ENCODE results near the gene SLC39A11. TPM values are rescaled to one million over a fixed set of nuclear protein-coding genes. Genes with fewer than 3 reads are reported as not detected.

SLC39A11 gene
- total RNA-seq, 4 donors from 2014 or later: 45.2 to 59.5 (median 49.2) TPM

DNA sequence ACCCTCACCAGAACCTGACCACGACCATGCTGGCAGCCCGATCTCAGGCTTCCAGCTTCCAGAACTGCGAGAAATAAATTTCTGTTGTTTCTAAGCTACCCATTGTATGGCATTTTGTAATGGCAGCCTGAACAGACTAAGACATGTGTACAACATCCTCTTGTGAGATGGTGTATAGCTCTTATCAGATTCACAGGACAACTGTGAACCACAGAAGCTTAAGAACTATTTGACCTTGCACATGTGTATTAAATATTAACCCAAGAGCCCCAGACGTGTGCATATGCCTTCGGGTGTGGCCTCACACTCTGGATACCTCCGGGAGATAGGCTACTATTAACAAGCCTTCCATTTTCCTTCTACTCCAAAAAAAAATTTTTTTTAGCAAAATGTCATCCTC lies 248.9 kb downstream of the SLC39A11 start:
- H3K4me3 ChIP-seq: no peak overlapping the region
- 77% methylated on average over 6 of the region's 6 CpGs for WGBS

DNA sequence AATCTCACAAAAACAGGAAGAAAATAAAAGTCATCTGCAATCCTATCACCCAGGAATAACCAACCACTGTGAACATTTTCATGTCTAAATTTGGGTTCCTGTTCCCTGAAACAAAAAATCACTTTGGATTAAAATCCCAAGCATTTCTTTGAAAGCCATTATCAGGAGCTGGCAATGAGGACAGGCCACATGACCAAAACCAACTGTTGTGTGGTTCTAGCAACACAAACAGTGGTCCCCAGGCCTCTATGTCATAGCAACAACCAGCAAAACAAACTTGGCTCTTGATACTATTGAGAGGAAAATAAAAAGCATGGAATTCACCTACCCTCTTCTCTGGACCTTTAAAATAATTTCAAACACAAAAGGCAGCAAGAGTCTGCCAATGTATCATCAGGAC lies 252.5 kb downstream of the SLC39A11 start:
- peaks cover 24% of the 10 kb centered on the region for H3K36me3 ChIP-seq
- H3K27ac ChIP-seq: no peak overlapping the region
- no peaks in the 10 kb centered on the region for H3K27me3 ChIP-seq
- TF ChIP-seq POLR2A (IDR thresholded peaks at IDR 0.05) (no peak), EP300 (IDR thresholded peaks at IDR 0.05) (no peak), POLR2AphosphoS5 (IDR thresholded peaks at IDR 0.05) (no peak)
- TF ChIP-seq, protein P1, sequence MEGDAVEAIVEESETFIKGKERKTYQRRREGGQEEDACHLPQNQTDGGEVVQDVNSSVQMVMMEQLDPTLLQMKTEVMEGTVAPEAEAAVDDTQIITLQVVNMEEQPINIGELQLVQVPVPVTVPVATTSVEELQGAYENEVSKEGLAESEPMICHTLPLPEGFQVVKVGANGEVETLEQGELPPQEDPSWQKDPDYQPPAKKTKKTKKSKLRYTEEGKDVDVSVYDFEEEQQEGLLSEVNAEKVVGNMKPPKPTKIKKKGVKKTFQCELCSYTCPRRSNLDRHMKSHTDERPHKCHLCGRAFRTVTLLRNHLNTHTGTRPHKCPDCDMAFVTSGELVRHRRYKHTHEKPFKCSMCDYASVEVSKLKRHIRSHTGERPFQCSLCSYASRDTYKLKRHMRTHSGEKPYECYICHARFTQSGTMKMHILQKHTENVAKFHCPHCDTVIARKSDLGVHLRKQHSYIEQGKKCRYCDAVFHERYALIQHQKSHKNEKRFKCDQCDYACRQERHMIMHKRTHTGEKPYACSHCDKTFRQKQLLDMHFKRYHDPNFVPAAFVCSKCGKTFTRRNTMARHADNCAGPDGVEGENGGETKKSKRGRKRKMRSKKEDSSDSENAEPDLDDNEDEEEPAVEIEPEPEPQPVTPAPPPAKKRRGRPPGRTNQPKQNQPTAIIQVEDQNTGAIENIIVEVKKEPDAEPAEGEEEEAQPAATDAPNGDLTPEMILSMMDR (IDR thresholded peaks at IDR 0.05): no peak
- H3K4me1 ChIP-seq: no peaks in the 10 kb centered on the region
- H3K9me3 ChIP-seq: no peaks in the 10 kb centered on the region
- no peak for DNase-seq (ENCODE audit: low spot score in 2 of 2)
- H3K4me3 ChIP-seq: no peak overlapping the region

More for the DNA sequence above, 248.9 kb downstream of the SLC39A11 start:
- TF ChIP-seq POLR2A (IDR thresholded peaks at IDR 0.05) (no peak), POLR2AphosphoS5 (IDR thresholded peaks at IDR 0.05) (no peak), EP300 (IDR thresholded peaks at IDR 0.05) (no peak)
- TF ChIP-seq, protein P1 (IDR thresholded peaks at IDR 0.05): no peak
- no peak overlapping the region for H3K27ac ChIP-seq
- DNase-seq (ENCODE audit: low spot score in 2 of 2): no peak
- no peaks in the 10 kb centered on the region for H3K4me1 ChIP-seq
- H3K27me3 ChIP-seq: no peaks in the 10 kb centered on the region
- H3K9me3 ChIP-seq: no peaks in the 10 kb centered on the region
- peaks cover 9% of the 10 kb centered on the region for H3K36me3 ChIP-seq

DNA sequence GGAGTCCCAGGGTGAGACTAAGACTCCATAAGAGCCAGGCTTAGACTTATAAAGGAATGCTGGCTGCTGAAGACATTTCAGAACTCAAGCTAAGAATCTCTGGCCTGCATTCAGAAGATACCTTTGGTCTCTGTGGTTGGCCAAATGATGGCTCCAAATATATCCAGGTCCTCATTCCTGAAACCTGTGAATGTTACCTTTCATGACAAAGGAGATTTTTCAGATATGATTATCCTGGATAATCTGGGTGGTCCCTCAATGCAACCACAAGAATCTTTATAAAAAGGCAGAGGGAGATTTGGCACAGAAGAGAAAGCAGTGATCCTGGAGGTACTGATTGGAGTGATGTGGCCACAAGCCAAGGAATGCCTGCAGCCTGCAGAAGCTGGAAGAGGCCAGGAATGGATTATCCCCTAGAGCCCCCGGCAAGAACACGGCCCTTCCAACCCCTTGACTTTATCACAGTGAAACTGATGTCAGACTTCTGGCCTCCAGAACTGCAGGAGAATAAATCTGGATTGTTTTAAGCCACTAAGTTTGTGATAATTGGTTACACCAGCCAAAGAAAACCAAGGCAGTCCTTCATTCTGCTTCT lies 253.3 kb downstream of the SLC39A11 start:
- TF ChIP-seq, protein P1 (IDR thresholded peaks at IDR 0.05): no peak
- TF ChIP-seq POLR2AphosphoS5 (IDR thresholded peaks at IDR 0.05) (no peak), POLR2A (IDR thresholded peaks at IDR 0.05) (no peak), EP300 (IDR thresholded peaks at IDR 0.05) (no peak)

DNA sequence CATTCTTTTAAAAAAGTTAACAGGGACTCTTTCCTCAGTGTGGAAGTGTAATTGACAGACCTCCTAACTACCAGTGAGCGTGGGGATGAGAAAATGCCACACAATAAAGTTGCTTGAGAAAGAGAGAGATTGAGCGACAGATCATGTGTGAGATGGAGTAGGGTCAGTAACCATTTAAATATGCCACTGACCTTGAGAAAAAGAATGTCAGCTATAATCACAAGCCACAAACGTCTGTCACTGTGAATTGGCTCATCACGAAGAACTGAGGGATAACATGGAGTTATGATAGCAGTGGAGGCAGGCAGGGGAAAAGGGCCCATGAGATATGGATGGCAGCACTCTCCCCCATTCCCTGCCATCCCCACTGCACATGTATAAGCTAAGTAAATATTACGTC lies 253.9 kb downstream of the SLC39A11 start:
- WGBS: 83% methylated on average over 5 of the region's 5 CpGs
- Histone ChIP-seq H3K27ac (no peak overlapping the region), H3K36me3 (peaks cover 18% of the 10 kb centered on the region), H3K9me3 (no peaks in the 10 kb centered on the region), H3K27me3 (no peaks in the 10 kb centered on the region), H3K4me1 (no peaks in the 10 kb centered on the region), H3K4me3 (no peak overlapping the region)
- no peak for DNase-seq (ENCODE audit: low spot score in 2 of 2)
- no peak for TF ChIP-seq EP300 (IDR thresholded peaks at IDR 0.05)
- no peak for TF ChIP-seq POLR2AphosphoS5 (IDR thresholded peaks at IDR 0.05)

More for the DNA sequence above, 253.3 kb downstream of the SLC39A11 start:
- Histone ChIP-seq H3K36me3 (peaks cover 21% of the 10 kb centered on the region), H3K27me3 (no peaks in the 10 kb centered on the region), H3K4me3 (no peak overlapping the region), H3K9me3 (no peaks in the 10 kb centered on the region), H3K4me1 (no peaks in the 10 kb centered on the region), H3K27ac (no peak overlapping the region)
- 53% methylated on average over 2 of the region's 2 CpGs for WGBS
- DNase-seq (ENCODE audit: low spot score in 2 of 2): no peak

DNA sequence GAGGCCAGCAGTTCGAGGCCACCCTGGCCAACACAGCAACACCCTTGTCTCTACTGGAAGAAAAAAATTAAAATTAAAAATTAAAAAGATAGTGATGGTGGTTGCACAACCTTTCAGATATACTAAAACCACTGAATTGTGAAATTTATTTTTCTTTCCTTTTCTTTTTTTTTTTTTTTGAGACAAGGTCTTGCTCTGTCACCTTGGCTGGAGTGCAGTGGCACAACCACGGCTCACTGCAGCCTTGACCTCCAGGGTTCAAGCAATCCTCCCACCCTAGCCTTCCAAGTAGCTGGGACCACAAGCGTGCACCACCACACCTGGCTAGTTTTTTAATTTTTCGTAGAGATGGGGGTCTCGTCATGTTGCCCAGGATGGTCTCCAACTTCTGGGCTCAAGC lies 254.4 kb downstream of the SLC39A11 start:
- no peak for DNase-seq (ENCODE audit: low spot score in 2 of 2)
- Histone ChIP-seq H3K4me1 (no peaks in the 10 kb centered on the region), H3K4me3 (no peak overlapping the region), H3K27ac (no peak overlapping the region), H3K27me3 (no peaks in the 10 kb centered on the region), H3K36me3 (peaks cover 18% of the 10 kb centered on the region), H3K9me3 (no peaks in the 10 kb centered on the region)
- WGBS: 95% methylated on average over 5 of the region's 5 CpGs
- TF ChIP-seq, protein P1 (IDR thresholded peaks at IDR 0.05): no peak
- no peak for TF ChIP-seq EP300 (IDR thresholded peaks at IDR 0.05)
- TF ChIP-seq POLR2AphosphoS5 (IDR thresholded peaks at IDR 0.05): no peak
- TF ChIP-seq POLR2A (IDR thresholded peaks at IDR 0.05): no peak

DNA sequence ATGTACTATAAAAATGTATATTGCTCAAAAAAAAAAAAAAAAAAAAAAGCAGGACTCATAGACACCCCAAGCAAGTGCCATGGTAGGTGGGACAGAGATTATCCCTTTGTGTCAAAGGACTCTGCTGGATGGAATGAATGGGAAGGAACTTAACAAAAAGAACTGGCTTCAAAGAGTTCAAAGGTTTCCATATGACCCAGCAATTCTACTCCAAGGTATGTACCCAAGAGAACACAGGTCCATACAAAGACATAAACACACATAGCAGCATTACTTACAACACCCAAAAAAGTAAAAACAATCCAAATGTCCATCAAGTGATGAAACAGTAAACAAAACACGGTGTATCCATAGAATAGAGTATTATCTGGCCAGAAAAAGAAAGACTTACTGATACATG lies 255.2 kb downstream of the SLC39A11 start:
- TF ChIP-seq POLR2AphosphoS5 (IDR thresholded peaks at IDR 0.05) (no peak), EP300 (IDR thresholded peaks at IDR 0.05) (no peak), POLR2A (IDR thresholded peaks at IDR 0.05) (no peak)
- TF ChIP-seq, protein P1 (IDR thresholded peaks at IDR 0.05): no peak
- Histone ChIP-seq H3K4me1 (no peaks in the 10 kb centered on the region), H3K27ac (no peak overlapping the region), H3K27me3 (no peaks in the 10 kb centered on the region), H3K36me3 (peaks cover 18% of the 10 kb centered on the region), H3K9me3 (no peaks in the 10 kb centered on the region), H3K4me3 (no peak overlapping the region)
- WGBS: 78% methylated on average over 1 of the region's 1 CpG
- DNase-seq (ENCODE audit: low spot score in 2 of 2): no peak
